Activated CD4-positive, alpha-beta T cell treated with anti-CD3 and anti-CD28 coated beads, Interleukin-2, amount 10 ng/mL, durations not matched to agents 24 days and 14 days (primary cell): ENCODE results near the gene CD59. TPM values are rescaled to one million over a fixed set of nuclear protein-coding genes. Genes with fewer than 3 reads are reported as not detected.

Experiments used
- DNase-seq: peaks from one replicate; pipeline ENCODE4 v3.0.0; 2022
- H3K27ac Mint-ChIP-seq: one replicate; pipeline ENCODE4 v1.8.0; 2022; ENCODE audit warnings: mild to moderate bottlenecking, mixed read lengths
- H3K27me3 Mint-ChIP-seq: one replicate; pipeline ENCODE4 v1.8.0; 2022; ENCODE audit warnings: mixed read lengths
- H3K36me3 Mint-ChIP-seq: one replicate; pipeline ENCODE4 v1.8.0; 2022; ENCODE audit warnings: low read depth, mild to moderate bottlenecking, mixed read lengths
- H3K4me1 Mint-ChIP-seq: one replicate; pipeline ENCODE4 v1.8.0; 2021; ENCODE audit warnings: mixed read lengths
- H3K4me3 Mint-ChIP-seq: one replicate; pipeline ENCODE4 v1.8.0; 2022; ENCODE audit warnings: mild to moderate bottlenecking, moderate library complexity, mixed read lengths
- H3K9me3 Mint-ChIP-seq: one replicate; pipeline ENCODE4 v1.8.0; 2021; ENCODE audit warnings: mixed read lengths
- intact Hi-C: fragments of 100-400 bp; cut with micrococcal nuclease; formaldehyde crosslinking; loops from one replicate; pipeline ENCODE4 v1.15.1; 2023
- total RNA-seq: library from RNA; stranded (reverse); gene quantifications from 2 replicates; pipeline ENCODE4 v1.2.3, GENCODE V29; 2022

CD59 gene
- total RNA-seq, 1 donor from 2014 or later = 94.1 TPM

DNA sequence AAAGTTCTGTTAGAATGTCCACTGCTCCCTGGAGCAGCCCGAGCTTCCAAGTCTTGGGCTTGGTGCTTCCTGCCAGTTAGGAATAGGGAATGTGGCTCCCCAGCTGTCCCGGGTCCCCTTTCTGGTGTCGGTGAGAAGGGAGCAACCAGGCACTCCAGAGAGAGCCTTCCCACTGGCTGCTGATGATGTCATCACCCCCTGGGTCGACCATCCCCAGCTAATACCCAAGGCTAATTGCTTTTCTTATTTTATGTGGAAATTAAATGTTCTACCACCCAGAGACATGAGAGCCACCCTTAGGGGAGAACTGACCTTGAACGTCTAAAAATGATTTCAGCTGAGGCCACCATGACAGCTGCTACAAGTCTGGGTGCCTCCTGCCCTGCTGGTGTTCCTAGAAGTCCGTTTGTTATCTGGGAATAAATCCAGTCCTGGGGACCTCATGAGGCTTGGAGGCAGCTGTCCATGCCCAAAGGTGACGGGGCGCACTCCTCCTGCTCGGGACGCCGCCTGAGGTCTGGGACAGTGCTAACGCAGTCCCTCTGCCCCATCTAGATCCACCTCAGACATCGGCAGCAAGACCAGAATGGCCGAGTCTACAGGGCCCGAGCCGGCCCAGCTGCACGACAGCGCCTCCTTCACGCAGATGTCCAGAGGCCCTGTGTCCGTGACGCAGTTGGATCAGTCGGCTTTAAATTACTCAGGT, 77.9 kb downstream of the CD59 start:
- no peak for DNase-seq
- Mint-ChIP-seq H3K4me1 (no peaks in the 10 kb centered on the region), H3K36me3 (no peaks in the 10 kb centered on the region), H3K27ac (no peak overlapping the region), H3K4me3 (no peak overlapping the region), H3K9me3 (no peaks in the 10 kb centered on the region), H3K27me3 (peaks cover 2% of the 10 kb centered on the region)
- intact Hi-C loops = no loop called here

DNA sequence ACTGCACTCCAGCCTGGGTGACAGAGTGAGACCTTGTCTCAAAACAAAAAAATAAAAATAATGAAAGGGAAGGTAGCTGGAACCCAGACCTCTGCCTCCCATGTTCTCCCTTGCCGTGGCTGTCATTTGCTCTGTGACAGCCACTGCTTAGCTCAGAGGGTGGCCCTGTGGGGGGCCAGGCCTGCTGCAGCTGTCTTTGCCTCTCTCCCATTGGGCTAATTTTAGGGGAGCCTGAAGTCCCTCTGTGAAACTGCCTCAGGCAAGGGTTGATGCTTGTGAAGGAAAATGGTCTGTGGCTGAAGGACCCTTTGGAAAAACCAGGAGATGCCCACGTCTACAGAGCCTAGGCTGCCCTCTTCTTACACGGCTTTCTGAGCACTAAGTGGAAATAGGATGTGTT, 78.5 kb downstream of the CD59 start:
- H3K36me3 Mint-ChIP-seq = no peaks in the 10 kb centered on the region

DNA sequence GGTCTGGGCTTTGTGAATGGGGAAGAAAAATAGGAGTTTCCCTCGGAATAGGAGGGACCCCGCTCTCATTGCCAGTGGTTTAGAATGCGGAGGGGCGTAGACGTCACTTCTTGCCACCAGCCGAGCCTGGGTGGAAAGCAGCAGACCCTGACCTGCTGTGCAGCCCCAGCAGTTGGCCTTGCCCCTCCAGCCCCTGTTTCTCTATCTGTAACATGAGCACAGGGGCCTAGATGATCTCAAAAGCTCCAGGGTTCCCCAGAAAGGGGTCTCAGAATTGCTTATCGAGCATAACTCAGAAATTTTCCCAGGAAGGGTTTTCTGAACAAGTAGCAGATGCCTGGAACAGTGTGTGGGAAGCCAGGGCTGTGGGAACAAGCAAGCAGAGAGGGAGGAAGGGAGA, 79.5 kb downstream of the CD59 start:
- no peak for DNase-seq
- H3K27me3 Mint-ChIP-seq = peaks cover 4% of the 10 kb centered on the region
- intact Hi-C loops = no loop called here
- H3K36me3 Mint-ChIP-seq = no peaks in the 10 kb centered on the region
- H3K4me1 Mint-ChIP-seq = no peaks in the 10 kb centered on the region
- H3K27ac Mint-ChIP-seq = no peak overlapping the region
- no peak overlapping the region for H3K4me3 Mint-ChIP-seq
- H3K9me3 Mint-ChIP-seq = no peaks in the 10 kb centered on the region

More for the DNA sequence above, 78.5 kb downstream of the CD59 start:
- no peak for DNase-seq
- no peaks in the 10 kb centered on the region for H3K9me3 Mint-ChIP-seq
- no peak overlapping the region for H3K27ac Mint-ChIP-seq
- intact Hi-C loops = no loop called here
- no peak overlapping the region for H3K4me3 Mint-ChIP-seq
- peaks cover 3% of the 10 kb centered on the region for H3K27me3 Mint-ChIP-seq
- no peaks in the 10 kb centered on the region for H3K4me1 Mint-ChIP-seq

GRCh38 chr11:33655842-33656600, 80.2 kb downstream of the CD59 start:
- intact Hi-C loops = no loop called here
- Mint-ChIP-seq H3K9me3 (no peaks in the 10 kb centered on the region), H3K4me1 (no peaks in the 10 kb centered on the region), H3K36me3 (no peaks in the 10 kb centered on the region), H3K27ac (no peak overlapping the region), H3K27me3 (peaks cover 4% of the 10 kb centered on the region), H3K4me3 (no peak overlapping the region)
- DNase-seq = no peak

GRCh38 chr11:33654594-33654993, 81.6 kb downstream of the CD59 start:
- intact Hi-C loops = no loop called here
- H3K9me3 Mint-ChIP-seq = no peaks in the 10 kb centered on the region
- no peak overlapping the region for H3K4me3 Mint-ChIP-seq

More at GRCh38 chr11:33654594-33654993, 81.6 kb downstream of the CD59 start:
- Mint-ChIP-seq H3K27me3 (peaks cover 9% of the 10 kb centered on the region), H3K4me1 (no peaks in the 10 kb centered on the region), H3K36me3 (no peaks in the 10 kb centered on the region), H3K27ac (no peak overlapping the region)
- DNase-seq = no peak

Other genes starting within 250 kb of the CD59 start
- 0.51 TPM in 1 of 2 replicates, not detected in the other for gene C11orf91, start 35.6 kb downstream of the CD59 start, total RNA-seq
- gene FBXO3, start 38.1 kb upstream of the CD59 start, total RNA-seq = 18.1 and 20.9 TPM in 2 replicates
- not detected in 2 replicates for gene LMO2, start 155.7 kb upstream of the CD59 start, total RNA-seq